Skin of body (tissue), 2 donors: ENCODE results near the gene ETS2. TPM values are rescaled to one million over a fixed set of nuclear protein-coding genes. Genes with fewer than 3 reads are reported as not detected.
A peak's percentile ranks its signal among the peaks of the same experiment; 100 is the strongest.

Experiments
- DNase-seq: peaks from one replicate; lab custom pipeline; 2025; lab: John Stamatoyannopoulos, UW
- total RNA-seq: library from RNA; depleted of rRNA; stranded (reverse); fragments of >200 nt; gene quantifications from one replicate; pipeline ENCODE4 v1.2.3, GENCODE V29; 2014

The ETS2 gene
- 108 TPM for total RNA-seq

DNA sequence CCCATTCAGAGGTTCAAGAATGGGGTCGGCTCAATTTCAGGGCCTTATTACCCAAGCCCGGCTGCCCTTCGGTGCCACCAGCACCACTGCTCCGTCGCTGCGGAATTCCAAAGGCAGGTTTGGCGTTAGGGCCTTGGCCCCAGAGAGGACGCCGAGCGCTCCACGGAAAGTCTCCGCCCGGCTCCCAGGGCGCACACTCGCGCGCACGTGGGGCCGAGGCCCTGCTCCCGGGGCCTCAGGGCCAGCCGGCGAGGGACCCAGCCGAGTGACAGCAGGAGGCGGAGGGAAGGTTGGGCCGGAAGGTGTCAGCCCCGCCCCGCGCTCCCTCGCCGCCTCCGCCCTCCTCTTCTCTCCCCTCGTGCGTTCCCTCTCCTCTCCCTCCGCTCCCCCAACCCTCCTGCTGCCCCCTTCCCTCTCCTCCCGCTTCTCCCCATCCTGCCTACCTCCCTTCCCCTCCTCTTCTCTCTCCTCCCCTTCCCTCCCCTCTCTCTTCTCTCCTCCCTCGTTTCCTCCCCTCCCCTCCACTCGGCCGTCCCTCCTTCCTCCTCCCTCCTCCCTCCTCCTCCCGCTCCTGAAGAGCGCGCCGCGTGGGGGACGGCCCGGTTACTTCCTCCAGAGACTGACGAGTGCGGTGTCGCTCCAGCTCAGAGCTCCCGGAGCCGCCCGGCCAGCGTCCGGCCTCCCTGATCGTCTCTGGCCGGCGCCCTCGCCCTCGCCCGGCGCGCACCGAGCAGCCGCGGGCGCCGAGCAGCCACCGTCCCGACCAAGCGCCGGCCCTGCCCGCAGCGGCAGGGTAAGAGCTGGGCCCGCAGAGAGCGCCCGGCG is at the start of gene ETS2:
TSS of gene ETS2 (plus strand) at position 602 of the 825 bp plus-strand sequence. CDS start 4,106 bp downstream, outside the sequence.
- peak; percentile 91 for DNase-seq

DNA sequence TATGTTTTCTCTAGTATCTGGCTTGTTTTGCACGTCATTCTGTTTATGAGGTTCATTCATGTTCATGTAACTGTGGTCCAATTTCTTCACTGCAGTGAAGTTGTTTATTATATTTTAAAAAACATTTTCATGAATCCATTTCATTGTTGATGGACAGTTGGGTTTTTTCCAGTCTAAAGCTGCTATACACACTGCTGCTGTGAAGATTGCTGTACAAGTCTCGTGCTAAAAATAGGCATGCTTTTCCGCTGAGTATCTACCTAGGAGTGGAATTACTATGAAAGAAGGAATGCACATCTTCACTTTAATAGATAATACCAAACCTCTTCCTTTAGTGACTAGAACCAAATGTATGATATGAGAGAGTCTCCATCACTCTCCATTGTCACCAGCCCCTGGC is 49.0 kb upstream of the ETS2 start:
- DNase-seq = no peak

DNA sequence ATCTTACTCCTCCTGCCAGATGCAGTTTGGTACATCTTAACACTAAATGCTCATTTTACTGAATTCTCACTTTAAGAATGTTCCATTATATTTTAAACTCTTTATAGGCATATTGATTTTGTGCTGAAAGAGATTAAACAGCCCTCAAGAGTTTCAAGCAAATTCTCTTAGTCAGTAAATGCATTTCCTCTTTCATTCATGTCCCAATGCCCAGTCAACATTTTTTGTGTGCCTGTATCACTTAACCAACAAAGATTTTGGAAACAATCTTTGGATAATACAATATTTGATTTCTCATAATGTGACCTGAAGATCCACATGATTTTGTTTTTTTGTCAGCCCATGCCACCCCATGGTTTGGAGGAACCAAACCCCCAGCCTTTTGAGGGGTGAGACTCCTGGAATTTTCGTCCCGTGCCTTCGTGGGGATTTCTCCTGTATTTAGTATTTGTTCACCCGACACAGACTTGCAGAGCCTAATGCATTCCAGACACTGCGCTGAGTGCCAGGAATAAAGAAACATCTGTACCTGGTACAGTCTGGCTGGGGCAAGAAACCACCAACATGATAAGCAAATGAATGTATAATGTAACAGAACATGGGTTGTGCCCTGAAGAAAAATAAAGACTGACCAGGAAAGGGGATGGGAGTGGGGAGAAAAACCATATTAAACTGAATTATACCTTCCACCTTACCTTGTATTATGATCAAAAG is 47.1 kb upstream of the ETS2 start:
- DNase-seq = no peak

DNA sequence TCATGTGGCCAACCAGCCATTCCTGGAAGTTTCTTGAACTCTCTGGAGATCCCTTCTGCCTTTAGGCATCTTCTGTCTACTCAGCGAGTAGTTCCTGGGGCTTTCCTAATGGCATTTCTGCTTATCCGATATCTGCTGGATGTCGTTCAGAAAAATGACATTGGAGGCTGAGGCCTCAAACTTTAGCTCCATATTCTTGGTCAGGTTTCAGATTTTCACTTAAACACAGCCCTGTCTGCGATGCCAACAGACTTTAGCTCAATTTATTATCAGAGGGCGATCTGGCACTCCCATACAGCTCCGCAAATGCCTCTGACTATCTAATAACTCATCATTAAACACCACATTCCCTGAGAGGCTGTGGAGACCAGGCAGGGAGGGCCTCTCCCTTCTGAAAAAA is 46.3 kb upstream of the ETS2 start:
- no peak for DNase-seq

DNA sequence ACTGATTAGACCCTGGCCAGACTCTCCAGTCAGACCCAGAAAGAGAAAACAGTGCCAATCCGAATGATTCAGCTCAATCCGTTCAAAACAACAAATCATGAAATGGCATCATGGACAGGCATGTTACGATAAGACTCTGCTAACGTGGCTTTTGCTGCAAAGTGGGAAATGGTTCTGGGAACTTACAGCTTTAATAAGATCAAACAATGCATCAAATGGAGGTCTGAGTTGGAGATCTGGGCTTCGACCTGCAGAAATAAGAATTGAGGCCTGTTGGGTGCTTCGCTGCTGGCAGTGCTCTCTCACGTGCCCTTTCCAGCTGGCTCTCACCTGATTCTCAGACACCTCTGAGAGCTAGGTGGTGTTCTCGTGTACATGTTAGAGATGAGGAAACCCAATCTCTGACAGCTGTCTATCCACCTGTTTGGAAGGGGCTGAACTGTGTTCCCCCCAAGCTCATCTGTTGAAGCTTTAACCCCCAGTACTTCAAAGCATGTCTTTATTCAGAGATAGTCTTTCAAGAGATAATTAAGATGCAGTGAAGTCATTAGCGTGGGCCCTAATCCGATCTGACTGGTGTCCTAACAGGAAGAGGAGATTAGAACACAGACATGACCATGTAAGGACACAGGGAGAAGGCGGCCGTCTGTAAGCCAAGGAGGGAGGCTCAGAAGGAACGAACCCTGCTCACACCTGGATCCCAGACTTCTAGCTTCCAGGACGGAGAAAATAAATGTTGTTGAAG is 45.5 kb upstream of the ETS2 start:
- no peak for DNase-seq

DNA sequence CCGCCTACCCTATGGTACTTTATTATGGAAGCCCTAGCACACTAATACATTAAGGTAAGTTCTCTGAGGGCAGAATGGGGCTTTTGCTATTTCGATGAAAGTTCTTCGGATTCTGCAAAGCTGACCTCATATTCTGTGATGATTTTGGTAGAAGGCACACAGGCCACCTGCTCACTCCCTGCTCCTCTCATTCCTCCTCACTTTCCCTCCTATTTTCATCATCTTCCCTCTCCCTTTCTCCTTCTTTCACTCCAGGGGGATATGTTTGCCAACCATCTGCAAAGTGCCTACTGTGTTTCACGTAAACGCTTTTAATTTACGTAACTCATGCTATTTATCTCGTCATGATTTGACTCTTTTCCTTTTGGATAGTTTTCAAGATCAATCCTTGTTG is 45.0 kb upstream of the ETS2 start:
- DNase-seq = no peak

DNA sequence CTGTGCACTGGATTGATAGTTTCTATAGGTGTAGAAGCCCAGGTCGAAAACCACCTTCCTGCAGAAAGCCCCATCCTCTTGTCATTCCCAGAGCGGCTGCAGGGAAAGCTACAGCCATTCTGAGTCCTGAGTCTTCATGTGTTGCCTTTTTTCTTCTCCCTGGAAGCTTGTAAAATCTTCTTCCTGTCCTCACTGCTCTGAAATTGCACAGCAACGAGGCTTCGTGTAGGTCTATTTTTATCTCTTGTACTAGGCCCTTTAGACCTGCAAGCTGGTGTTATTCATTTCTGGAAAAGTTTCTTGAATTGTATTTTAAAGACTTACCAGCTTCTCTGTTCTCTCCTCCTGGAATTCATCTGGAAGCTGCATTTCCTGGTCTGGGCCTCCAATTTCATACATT is 44.2 kb upstream of the ETS2 start:
- no peak for DNase-seq

DNA sequence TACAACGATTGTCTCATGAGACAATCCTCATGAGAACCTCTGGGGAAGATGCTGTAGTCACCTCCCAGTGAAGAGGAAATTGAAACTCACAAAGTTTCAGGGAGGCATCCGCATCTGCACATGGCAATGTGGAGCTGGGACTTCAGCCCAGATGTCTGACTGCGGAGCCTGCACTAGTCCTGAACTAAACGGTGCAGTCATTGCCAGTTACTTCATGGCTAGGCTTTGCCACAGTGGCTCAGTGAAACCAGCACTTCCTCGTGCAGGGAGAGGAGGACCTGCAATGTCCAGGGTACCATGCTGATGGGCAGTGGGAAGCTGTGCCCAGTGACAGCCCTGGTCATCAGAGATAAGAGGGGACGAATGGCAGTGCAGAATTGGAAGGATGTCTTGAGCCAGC is 40.7 kb upstream of the ETS2 start:
- DNase-seq = peak; percentile 40

DNA sequence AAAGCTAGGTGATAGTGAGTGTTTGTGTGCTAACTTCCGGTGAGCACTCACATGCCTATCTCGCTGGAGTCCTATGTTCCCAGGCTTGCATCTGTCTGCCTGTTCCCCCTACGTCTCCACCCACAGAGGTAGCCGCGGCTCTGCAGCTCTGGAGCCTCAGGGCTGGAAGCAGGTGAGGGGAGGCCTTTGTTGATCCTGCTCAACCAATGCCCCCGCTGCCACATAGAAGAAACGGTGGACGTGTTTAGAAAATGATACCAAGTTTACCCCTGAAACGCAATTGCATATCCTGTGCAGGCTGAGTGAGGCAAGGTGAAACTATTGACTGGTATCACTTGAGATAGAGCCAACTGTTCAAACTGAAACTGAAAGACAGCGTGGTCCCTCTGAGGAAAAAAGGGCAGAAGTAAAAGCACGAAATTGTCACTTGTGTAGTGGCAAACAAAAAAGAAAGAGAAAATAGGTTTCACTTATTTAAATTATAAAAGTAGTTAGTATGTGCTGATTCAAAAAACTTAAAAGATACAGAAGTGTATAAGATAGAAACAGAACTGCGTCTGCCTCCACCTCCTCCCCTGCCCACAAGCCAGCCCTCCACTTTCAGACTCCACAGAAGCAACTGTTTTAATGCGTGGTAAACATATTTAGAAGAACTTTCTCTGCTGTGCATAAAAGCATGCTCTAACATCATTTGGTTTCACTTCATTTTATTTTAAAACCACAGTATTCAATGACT is 38.6 kb upstream of the ETS2 start:
- DNase-seq = no peak

DNA sequence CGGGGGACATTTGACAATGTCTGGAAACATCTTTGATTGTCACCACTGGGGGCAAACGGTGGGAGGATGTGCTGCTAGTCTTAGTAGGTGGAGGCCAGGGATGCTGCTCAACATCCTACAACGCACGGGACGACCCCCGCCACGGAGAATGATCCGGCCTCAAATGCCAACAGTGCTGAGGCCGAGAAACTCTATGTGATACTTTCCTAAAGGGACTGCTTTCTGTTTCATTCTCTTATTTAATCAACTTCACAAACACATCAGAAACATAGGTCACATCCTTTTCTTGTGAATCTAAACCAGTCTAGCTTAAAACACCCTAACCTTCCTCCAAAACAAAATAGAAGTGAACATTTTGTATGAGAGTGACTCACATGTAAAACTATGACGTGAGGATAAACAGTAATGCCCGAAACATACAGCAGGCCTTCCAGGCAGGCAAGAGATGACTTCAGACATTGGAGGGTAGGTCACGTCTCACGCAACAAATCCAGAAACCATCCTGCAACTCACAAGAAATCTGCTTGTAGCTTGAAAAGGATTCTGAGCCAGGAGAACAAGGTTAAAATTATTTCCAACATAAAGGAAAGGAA is 37.2 kb upstream of the ETS2 start:
- no peak for DNase-seq

DNA sequence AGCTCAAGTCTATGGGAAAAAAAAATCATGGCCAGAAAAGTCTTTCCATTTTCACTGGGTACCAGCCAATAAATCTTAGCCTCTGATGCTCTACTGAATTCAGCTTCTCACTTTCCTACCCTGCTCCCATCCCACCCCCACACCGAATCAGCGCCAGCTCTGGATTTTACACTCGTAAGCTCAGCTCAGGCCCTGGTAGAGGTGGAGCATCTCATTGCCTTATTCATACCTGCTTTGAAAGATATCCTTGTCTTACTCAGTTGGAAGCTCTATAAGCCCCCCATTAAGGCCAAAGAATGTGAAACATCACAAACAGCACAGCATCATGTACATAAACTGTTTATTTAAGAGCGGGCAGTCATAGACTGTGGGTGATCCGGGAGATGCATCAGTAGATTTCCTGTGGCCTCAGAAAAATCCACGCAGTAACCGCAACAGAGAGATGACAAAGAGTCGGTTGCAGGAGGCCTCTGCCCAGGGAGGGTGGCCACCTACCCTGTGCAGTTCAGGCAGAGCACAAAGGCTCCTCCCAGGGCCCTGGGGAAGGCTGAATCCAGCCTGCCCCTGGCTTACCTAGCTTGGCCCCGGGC is 36.4 kb upstream of the ETS2 start:
- no peak for DNase-seq

DNA sequence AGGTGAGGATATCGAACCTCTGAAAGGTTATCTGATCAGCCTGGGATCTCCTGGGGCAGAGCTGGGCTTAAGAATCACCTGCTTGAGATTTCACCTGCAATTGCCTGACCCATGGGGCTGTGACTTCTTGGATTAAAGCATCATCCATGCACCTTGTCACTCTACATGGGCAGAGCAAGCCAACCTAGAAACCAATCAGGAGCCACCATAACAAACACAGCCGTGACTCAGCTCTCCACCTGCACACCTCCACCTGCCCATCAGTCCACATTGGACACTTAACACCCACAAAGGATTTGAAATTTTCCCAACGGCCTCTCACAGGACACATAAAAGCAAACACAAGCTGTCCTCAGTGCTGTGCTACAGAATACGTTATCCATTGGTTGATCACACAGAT is 35.1 kb upstream of the ETS2 start:
- no peak for DNase-seq

DNA sequence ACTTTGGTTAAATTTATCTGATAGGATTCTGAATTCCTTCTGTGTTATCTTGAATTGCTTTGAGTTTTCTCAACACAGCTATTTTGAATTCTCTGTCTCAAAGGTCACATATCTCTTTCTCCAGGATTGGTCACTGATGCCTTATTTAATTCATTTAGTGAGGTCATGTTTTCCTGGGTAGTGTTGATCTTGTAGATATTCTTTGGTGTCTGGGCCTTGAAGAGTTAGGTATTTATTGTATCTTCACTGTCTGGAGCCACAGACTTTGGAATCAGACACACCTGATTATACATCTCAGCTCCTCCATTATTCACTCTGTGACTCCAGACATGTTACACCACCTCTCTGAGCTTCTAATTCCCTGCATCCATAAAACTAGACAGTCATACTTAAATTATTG is 34.2 kb upstream of the ETS2 start:
- no peak for DNase-seq

DNA sequence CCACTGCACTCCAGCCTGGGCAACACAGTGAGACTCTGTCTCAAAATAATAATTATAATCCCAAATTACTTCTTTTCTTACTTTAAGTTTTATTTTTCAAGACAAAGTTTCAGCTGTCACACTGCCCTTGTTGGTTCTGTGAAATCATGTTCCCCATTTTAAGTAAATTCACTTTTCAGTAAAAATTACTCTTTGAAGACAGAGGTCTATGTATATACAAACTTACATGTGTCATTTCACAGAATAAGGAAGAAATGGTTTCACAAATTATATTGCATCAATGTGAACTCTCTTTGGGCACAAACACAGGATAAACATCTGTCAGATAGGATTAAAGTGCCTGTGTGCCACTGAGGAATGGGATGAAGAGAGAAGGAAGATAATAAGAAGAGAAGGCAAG is 33.1 kb upstream of the ETS2 start:
- no peak for DNase-seq

DNA sequence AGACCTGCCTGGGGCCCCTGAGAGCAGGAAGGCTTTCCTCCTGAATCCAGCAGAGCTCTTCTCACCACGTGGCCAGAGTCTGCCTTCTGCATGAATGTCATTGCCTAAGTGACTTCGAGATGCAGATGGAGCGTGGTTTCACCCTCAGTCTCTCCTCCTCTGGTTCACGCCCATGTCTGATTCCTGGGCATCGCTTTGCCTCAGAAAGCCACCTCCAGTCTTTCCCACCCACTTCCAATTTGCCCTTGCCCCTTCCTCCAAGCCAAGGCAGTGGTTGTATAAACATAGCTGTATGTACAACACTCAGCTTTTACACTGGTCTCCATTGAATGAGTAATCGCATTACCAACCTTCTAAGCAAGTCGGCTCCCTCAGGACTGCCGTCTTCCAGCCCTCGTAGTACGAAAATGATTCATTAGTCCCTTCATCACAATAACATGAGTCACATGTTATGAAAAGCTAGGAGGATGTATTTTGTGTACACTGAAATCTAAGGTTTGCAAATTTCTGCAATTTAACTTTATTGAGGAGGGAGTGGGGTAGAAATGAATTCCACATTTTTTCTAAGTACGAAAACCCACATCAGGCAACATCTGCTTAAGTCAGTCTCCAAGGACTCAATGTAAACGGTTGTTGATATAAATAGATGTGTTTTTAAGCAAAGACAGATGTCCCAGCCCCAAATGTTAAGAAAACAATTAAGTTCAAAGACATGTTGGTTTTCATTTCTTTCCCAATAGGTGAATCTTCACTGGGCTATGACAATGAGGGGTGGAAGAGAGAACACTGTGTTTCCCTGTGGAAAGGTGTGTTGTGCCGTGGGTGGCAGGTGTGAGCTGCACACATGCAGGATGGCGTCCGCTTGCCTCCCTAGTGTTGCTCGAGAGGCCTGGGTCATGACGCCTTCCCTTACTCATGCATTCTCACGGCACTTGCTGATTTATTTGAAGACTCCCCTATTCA is 32.3 kb upstream of the ETS2 start:
- peak; percentile 94 for DNase-seq

DNA sequence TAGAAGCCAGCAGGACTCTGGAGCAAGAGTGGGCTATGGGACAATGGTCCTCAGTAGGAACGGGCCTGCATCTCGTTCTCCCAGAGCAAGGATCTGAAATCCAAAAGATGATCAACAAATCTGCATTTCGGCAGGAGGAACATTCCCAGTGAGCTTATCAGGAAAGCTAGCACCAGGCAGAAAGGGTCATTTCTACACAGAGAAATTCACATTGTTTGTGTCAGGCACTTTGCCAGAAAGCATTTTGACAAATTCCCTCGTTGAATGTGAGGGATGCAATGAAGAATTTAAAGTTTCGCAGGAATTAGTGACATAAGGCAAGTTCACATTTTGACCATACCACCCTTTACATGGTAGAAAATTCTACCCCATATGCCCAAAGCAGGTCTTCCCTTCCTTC is 31.6 kb upstream of the ETS2 start:
- no peak for DNase-seq

DNA sequence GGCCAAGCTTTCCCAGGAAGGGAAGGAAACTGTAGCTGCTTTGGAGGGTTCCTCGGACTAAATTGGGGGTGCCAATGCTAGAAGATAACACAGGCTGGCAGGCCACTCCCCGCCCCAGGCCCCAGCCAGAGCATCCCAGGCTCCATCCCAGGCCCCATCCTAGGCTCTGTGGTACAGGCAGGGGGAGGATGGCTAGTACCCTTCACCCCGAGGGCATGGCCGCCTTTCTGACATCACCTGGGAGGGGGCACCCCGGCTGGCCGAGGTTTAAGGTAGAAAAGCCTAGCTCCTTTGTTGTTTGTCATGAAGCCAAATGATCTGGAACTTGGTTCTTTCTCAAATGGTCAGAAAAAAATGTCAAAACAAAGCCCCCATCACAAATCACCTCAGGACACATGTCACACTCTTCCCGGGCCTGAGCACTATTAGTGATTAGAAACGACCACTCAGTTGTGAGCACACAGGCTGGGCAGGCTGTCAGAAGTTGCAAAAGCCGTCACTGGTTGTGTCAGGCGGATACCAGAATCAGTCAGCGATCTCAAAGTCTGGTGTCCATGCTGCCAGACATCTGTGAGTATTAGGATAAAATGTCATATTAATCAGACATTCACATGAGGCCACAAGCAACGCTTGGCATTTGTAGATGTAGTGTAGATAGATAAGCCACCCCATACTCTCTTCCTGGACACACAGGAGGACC is 31.0 kb upstream of the ETS2 start:
- no peak for DNase-seq

DNA sequence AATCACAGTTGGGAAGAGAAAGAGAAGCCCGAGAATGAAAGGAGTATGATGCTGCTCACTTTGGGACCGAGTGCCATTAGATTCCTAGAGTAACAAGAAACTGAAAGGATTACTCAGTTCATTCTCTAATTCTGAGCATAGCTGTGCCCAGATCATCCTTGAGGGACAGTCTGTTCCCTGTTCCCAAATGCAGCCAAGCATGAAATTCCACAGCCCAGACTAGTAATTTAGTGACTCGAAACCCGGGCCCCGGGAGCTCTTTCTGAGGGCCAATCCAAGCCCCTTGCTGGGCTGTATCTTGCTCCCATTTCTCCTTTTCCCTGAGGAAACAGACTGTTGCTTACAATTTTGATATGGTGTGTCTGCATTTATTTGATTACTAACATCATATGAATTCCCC is 30.0 kb upstream of the ETS2 start:
- DNase-seq = no peak

DNA sequence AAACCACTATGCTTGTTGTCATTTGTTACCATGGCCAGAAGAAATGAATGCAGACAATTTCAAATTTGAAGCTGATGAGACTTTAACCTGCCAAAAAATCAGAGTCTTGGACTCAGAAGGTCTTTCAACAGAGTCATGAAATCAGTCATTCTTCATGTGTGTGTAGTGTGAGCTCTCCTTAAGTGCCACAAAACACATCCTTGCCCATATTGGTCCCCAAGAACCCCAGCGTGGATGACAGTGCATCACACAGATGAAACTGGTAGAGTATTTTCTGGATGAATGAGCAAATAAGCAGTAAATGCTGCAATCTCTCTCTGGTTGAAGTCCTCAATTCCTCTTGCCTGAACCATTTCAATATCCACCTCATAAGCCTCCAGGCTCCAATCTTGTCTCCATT is 28.7 kb upstream of the ETS2 start:
- no peak for DNase-seq
